Mucosa of gallbladder (tissue), 1 donor: ENCODE results near the gene TRAPPC12. TPM values are rescaled to one million over a fixed set of nuclear protein-coding genes. Genes with fewer than 3 reads are reported as not detected.
"Not testable (repeated sequence)": the region's sequence is repeated elsewhere in the genome, so short reads cannot be mapped to it uniquely, and the experiment has no call there.

Experiments
- DNase-seq: peaks from one replicate; pipeline ENCODE4 v3.0.0-alpha.2; 2020; ENCODE audit warnings: low spot score
- total RNA-seq: library from RNA; stranded (reverse); gene quantifications from one replicate; pipeline ENCODE4 v1.2.1, GENCODE V29; 2021
- donor health status: DM: no; HTN: no; CAD: no.

The TRAPPC12 gene
- total RNA-seq, 1 donor from 2014 or later = 111 TPM

- DNase-seq = no peak
Observed at GRCh38 chr2:3505771-3506170, 126.3 kb downstream of the TRAPPC12 start.

GRCh38 chr2:3512086-3512485 lies 132.6 kb downstream of the TRAPPC12 start:
- no peak for DNase-seq

GRCh38 chr2:3513026-3513810 lies 133.7 kb downstream of the TRAPPC12 start:
- DNase-seq = no peak

- DNase-seq = not testable (repeated sequence)
Observed at GRCh38 chr2:3515438-3515837, 135.9 kb downstream of the TRAPPC12 start.

- DNase-seq = no peak
Observed at GRCh38 chr2:3516831-3517230, 137.3 kb downstream of the TRAPPC12 start.

GRCh38 chr2:3517948-3518495 lies 138.5 kb downstream of the TRAPPC12 start:
- no peak for DNase-seq

- peak; percentile 98 for DNase-seq
Observed at GRCh38 chr2:3518496-3519254, 139.2 kb downstream of the TRAPPC12 start.

- DNase-seq = peak; percentile 87
Observed at GRCh38 chr2:3519255-3520205, 140.0 kb downstream of the TRAPPC12 start, which contains the start of gene ADI1. Gene ADI1, minus strand, starts transcription at chr2:3519531. Its CDS starts 44 bp downstream, at chr2:3519487.

- no peak for DNase-seq
Observed at GRCh38 chr2:3520591-3520990, 141.1 kb downstream of the TRAPPC12 start.

GRCh38 chr2:3522961-3523421 lies 143.5 kb downstream of the TRAPPC12 start:
- peak; percentile 67 for DNase-seq

GRCh38 chr2:3523551-3524041 lies 144.1 kb downstream of the TRAPPC12 start:
- peak; percentile 54 for DNase-seq

- no peak for DNase-seq
Observed at GRCh38 chr2:3526871-3527270, 147.4 kb downstream of the TRAPPC12 start.

GRCh38 chr2:3527886-3528785 lies 148.6 kb downstream of the TRAPPC12 start:
- DNase-seq = no peak

Other genes with a start within 250 kb of the TRAPPC12 start
- gene EIPR1, start 1.9 kb upstream of the TRAPPC12 start, total RNA-seq = 23.2 TPM
- 223 TPM for gene ADI1, start 139.8 kb downstream of the TRAPPC12 start, total RNA-seq
- gene RNASEH1, start 178.6 kb downstream of the TRAPPC12 start, total RNA-seq = 14.9 TPM
- gene RPS7, start 195.6 kb downstream of the TRAPPC12 start, total RNA-seq = 690 TPM
- gene COLEC11, start 215.4 kb downstream of the TRAPPC12 start, total RNA-seq = 79.0 TPM